HG03575 (cell line): ENCODE data around the gene ACAD9.
"Not testable (repeated sequence)": the region's sequence is repeated elsewhere in the genome, so short reads cannot be mapped to it uniquely, and the experiment has no call there.

Experiments used
- ATAC-seq: cut with Tn5 transposase; IDR thresholded peaks from one replicate; pipeline ENCODE4 v1.9.1; 2021; ENCODE audit not compliant: unreplicated experiment, insufficient number of reproducible peaks, low FRiP score; ENCODE audit errors: extremely low read depth

The ACAD9 gene

GRCh38 chr3:128855569-128855968 is 23.9 kb upstream of the ACAD9 start:
- ATAC-seq = no peak

GRCh38 chr3:128858167-128858566 is 21.3 kb upstream of the ACAD9 start:
- no peak for ATAC-seq

GRCh38 chr3:128859630-128860029 is 19.8 kb upstream of the ACAD9 start:
- no peak for ATAC-seq

GRCh38 chr3:128861491-128861890 is 17.9 kb upstream of the ACAD9 start:
- no peak for ATAC-seq

GRCh38 chr3:128863560-128863959 is 15.9 kb upstream of the ACAD9 start:
- ATAC-seq = no peak

- ATAC-seq = no peak
Observed at GRCh38 chr3:128864351-128864811, 15.0 kb upstream of the ACAD9 start.

GRCh38 chr3:128864849-128865804 is 14.3 kb upstream of the ACAD9 start:
- not testable (repeated sequence) for ATAC-seq

- ATAC-seq = no peak
Observed at GRCh38 chr3:128867200-128868125, 12.0 kb upstream of the ACAD9 start.

GRCh38 chr3:128870347-128870746 is 9.1 kb upstream of the ACAD9 start:
- no peak for ATAC-seq

- ATAC-seq = no peak
Observed at GRCh38 chr3:128872282-128872681, 7.1 kb upstream of the ACAD9 start.

GRCh38 chr3:128872744-128873143 is 6.7 kb upstream of the ACAD9 start:
- ATAC-seq = no peak

GRCh38 chr3:128873244-128874022 is 6.0 kb upstream of the ACAD9 start:
- no peak for ATAC-seq

GRCh38 chr3:128874481-128875180 is 4.8 kb upstream of the ACAD9 start:
- ATAC-seq = no peak

- ATAC-seq = no peak
Observed at GRCh38 chr3:128875556-128876120, 3.8 kb upstream of the ACAD9 start.

- ATAC-seq = no peak
Observed at GRCh38 chr3:128878011-128878457, 1.4 kb upstream of the ACAD9 start.

- ATAC-seq = peak; percentile 18
Observed at GRCh38 chr3:128878556-128879124, 780 bp upstream of the ACAD9 start.

- no peak for ATAC-seq
Observed at GRCh38 chr3:128879991-128880390, 571 bp downstream of the ACAD9 start.

GRCh38 chr3:128880455-128880854 is 1.0 kb downstream of the ACAD9 start:
- ATAC-seq = not testable (repeated sequence)
